GM12864 (cell line): ENCODE results near the gene CFAP53.

Source experiments
- DNase-seq: peaks from one replicate; pipeline ENCODE4 v3.0.0-alpha.2; 2011; ENCODE audit warnings: low read depth
- H3K4me3 ChIP-seq: 2 replicates; pipeline ENCODE4 v1.5.1; 2011; ENCODE audit warnings: mild to moderate bottlenecking, low read depth, low read length, control low read depth
- TF ChIP-seq, protein P1 (sequence below): IDR thresholded peaks from 2 replicates; pipeline ENCODE4 v1.5.1; 2011; ENCODE audit warnings: low read depth, mild to moderate bottlenecking, moderate library complexity, low read length, control low read depth, inconsistent platforms; ENCODE audit errors: missing control alignments

CFAP53 gene, protein sequence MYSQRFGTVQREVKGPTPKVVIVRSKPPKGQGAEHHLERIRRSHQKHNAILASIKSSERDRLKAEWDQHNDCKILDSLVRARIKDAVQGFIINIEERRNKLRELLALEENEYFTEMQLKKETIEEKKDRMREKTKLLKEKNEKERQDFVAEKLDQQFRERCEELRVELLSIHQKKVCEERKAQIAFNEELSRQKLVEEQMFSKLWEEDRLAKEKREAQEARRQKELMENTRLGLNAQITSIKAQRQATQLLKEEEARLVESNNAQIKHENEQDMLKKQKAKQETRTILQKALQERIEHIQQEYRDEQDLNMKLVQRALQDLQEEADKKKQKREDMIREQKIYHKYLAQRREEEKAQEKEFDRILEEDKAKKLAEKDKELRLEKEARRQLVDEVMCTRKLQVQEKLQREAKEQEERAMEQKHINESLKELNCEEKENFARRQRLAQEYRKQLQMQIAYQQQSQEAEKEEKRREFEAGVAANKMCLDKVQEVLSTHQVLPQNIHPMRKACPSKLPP

DNA sequence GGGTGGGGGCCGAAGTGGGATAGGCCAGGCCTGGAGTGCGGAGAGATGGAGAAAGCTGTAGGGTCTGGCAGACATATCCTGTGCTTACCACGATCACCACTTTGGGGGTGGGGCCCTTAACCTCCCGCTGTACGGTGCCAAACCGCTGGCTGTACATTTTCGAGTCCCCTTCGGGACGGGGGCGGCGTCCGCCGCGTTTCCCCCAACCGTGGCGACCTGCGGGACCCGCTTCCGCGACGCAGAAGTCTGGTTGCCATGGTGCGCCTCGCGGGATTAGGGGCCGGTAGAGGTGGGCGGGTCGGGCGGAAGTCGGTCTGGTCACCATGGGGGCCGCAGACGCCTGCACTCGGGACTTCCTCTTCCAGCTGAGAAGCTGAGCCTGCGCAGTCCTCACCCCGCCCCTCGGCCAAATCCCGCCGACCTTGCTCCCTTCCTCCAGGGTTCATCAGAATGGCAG lies at the start of gene CFAP53:
TSS of gene CFAP53 (minus strand) at position 248 of the 457 bp plus-strand sequence. CDS start at position 157, 91 bp downstream.
- peak; percentile 78 for DNase-seq
- TF ChIP-seq, protein P1, sequence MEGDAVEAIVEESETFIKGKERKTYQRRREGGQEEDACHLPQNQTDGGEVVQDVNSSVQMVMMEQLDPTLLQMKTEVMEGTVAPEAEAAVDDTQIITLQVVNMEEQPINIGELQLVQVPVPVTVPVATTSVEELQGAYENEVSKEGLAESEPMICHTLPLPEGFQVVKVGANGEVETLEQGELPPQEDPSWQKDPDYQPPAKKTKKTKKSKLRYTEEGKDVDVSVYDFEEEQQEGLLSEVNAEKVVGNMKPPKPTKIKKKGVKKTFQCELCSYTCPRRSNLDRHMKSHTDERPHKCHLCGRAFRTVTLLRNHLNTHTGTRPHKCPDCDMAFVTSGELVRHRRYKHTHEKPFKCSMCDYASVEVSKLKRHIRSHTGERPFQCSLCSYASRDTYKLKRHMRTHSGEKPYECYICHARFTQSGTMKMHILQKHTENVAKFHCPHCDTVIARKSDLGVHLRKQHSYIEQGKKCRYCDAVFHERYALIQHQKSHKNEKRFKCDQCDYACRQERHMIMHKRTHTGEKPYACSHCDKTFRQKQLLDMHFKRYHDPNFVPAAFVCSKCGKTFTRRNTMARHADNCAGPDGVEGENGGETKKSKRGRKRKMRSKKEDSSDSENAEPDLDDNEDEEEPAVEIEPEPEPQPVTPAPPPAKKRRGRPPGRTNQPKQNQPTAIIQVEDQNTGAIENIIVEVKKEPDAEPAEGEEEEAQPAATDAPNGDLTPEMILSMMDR, result no peak
- peak within 1 kb of the TSS; percentile 64 for H3K4me3 ChIP-seq

DNA sequence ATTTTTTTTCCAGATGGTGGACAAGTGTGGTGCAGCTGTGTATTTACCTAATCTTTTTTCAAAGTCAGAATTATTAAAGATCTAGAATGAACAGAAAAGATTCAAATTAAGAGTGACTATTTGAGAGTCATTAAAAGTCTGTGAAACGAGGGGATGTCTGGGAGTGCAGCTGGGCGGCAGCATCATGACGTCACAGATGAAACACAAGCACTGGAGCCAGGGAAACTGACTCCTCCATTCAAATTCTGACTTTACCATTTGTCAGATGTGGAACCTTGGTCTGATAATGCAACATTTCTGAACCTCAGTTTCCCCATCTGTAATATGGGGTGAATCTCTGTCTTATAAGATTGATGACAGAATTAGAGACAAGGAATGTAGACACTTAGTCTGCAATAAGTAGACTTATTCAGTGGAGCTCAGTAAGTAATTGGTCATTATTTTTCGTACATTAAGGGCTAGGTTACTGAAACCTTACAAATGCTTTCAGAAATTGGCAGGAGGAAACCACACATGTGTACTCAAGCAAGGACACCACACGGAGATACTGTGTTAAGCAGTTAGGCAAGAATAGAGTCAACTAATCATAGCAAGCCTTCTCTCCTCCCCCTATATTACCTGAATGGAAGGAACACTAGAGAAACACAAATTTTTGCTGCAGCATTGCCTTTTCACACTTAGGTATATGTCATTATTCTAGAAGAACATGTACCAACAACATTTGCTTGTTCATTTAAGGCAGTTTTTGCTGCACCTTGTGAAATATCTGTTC lies 49.0 kb upstream of the CFAP53 start:
- TF ChIP-seq, protein P1, result no peak
- no peak overlapping the region for H3K4me3 ChIP-seq
- DNase-seq, result peak; percentile 91

DNA sequence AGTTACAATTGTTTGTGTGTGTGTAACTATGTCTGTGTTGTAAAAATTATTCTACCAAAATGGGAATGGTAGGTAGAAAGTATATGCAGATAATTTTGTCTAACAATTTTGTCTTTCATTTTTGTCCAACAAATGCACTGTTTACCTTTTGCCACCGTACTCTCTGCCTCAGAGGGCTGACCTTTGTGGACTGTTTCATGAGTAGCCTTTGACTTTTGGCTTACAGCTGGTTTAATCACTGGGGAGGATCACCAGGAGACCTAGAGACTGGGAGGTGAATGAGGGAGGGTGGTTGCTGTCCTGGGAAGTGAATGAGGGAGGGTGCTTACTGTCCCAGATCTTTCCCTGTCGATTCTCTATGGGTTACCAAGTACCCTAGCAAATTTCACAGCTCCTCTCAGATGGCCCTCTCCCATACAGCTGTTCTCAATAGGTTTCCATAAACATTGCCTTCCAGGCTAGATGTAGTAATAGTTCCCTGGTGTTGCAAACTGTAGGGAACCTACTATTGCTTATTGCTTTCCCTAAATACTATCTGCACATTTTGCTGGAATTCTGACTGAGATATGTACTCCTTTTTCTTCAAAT lies 47.7 kb upstream of the CFAP53 start:
- no peak overlapping the region for H3K4me3 ChIP-seq
- TF ChIP-seq, protein P1, result no peak
- no peak for DNase-seq

DNA sequence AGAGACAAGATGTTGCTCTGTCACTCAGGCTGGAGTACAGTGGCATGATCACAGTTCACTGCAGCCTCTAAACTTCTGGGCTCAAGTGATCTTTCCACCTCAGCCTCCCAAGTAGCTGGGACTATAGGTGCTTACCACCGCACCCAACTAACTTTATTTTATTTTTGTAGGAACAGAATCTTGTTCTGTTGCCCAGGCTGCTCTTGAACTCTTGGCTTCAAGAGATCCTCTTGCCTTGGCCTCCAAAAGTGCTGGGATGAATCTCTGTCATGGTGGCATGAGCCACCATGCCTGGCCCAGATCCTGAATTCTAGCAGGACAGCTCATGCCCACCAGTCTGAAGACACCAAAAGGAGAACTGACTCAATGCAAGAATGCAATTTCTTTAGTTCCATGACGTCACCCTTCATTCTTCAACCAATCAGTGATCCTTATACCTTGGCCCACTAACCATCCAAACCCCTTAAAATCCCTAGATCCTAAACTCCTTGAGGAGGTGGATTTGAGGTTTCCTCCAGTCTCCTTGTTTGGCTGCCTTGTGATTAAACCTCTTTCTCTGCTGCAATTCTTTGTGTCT lies 46.8 kb upstream of the CFAP53 start:
- TF ChIP-seq, protein P1, result no peak
- DNase-seq, result peak; percentile 49
- H3K4me3 ChIP-seq, result no peak overlapping the region

DNA sequence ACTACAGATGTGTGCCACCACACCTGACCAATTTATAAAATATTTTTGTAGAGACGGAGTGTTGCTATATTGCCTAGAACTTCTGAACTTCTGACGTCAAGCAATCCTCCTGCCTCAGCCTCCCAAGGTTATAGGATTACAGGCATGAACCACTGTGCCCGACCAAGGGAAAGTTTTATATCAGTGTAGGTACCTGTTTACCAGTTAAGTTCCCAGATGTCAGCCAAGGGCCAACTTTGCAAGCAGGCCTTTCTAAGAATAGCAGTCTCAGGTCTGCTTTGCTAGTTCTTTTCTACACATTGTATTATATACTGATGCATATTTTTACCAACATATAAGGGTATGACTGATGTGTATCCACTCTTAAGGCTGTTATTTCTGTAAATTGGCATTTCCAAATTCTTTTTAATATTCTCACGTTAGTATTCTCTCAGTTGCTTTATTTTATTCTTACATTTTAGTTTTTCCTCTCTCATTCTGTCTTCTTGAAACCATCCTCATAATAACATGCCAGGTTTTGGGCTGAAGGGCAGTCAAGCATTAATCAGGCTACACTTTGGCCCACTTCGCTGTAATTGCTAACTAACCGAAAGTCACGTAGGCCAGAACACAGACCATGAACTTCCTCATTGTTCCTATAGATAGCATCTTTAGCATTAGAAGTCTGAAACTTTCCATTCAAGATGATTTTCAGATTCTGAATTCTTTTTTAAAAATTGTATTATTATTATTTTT lies 46.2 kb upstream of the CFAP53 start:
- TF ChIP-seq, protein P1, result no peak
- no peak overlapping the region; the same call in 1 of the 2 replicates for H3K4me3 ChIP-seq
- peak; percentile 94 for DNase-seq

DNA sequence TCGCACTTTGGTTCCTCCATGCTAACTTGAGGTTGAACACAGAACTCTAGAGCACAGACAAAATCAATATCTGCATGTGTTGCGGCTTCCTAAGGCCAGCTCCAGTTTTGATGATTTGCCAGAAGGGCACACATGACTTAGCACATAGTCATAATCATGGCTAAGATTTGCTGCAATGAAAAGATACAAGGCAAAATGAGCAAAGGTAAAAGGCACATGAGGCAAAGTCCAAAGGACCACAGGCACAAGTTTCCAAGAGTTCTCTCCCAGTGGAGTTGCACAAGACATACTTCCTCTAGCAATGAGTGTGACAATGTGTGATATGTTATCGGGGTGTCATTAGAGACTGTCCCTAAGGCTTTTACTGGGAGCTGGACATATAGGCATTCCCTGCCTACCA lies 45.4 kb upstream of the CFAP53 start:
- H3K4me3 ChIP-seq, result no peak overlapping the region
- DNase-seq, result no peak
- TF ChIP-seq, protein P1, result no peak
